GM18526 (cell line): ENCODE results near the gene CACYBP.

Source experiments
- POLR2A ChIP-seq: IDR thresholded peaks from 3 replicates; pipeline ENCODE4 v1.6.1; 2011; ENCODE audit not compliant: insufficient read length; ENCODE audit errors: extremely low read depth

The CACYBP gene

DNA sequence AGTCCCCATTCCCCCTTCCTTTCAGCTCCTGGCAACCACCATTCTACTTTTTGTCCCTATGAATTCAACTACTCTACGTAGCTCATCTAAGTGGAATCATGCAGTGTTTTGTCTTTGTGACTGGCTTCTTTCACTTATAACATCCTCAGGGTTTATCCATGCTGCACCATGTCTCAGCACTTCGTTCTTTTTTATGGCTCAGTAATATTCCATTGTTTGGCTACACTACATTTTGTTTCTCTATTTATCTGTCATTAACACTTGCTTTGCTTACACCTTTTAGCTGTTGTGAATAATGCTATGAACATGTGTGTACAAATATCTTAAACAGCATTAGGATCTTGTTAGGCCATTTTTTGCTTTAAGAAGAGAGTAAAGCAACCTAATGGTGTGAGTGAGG lies 25.0 kb downstream of the CACYBP start:
- TF ChIP-seq POLR2A, result no peak

DNA sequence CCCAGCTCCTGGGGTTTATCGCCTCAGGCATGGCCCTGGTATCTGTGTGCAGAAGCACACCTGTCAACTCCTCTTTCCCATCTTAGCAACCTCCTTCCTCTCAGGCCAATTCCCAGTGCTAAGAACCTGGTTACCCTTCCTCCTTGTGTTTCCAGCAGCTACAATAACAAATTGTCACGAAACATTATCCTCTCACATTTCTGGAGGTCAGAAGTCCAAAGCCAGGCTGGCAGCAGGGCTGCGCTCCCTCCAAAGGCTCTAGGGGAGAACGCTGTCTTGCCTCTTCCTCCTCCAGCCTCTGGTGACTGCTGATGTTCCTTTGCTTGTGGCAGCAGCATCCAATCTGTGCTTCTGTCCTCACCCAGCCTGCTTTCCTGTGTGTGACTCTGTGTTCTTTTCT lies 34.2 kb downstream of the CACYBP start:
- no peak for TF ChIP-seq POLR2A

DNA sequence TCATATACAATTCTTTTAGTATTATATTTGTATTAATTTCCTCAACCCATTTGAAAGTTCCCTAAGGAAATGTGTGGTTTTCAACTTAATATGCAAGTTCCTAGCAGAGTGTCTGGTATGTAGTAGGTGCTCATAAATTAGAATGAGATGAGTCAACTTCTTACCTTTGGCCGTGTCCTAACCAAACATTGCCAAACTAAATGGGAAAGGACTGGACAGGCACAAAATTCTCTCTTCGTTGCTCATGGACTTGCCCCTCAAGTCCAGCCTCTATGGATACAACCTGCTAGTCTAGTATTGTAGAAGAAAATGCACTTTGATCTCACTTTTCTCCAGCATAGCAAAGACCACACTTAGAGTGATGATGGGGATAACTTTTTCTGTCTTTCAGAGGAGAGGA lies 35.0 kb downstream of the CACYBP start:
- no peak for TF ChIP-seq POLR2A

DNA sequence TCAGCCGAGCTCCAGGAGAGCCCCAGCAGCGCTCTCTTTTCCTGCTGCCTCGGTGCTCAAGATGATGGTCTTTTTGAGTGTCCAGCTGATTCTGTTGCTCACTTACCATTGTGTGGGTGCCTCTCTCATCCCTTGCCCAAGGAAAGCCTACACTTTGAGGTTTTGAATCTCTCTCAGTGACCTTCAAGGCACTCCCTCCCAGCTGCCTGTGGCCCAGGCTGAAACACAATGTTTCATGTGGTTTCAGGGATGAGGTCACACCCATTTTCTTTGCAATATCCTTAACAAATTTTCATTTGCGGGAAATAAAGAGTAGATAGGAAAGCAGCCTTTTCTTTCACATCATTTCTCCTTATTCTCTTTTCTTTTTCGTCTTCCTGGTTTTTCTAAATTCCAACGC lies 36.1 kb downstream of the CACYBP start:
- no peak for TF ChIP-seq POLR2A

DNA sequence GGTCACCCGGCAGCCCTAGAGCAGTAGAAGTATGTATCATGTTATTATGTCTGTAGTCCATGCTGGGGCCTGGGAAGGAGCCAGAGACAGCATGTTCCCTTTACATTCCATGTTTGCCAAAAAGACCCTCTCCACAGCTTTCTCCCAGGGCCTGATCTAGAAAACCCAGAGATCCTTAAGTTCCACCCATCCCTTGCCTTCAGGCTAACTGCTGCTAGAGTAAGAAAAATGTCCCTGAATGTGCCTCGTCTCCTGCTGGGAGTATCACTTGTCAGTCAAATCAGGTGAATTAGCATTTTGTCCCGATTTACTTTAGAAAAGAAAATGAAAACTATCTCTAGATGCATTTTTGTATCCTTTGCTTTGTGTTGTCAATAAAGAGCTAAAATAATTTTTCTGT lies 36.7 kb downstream of the CACYBP start:
- TF ChIP-seq POLR2A, result no peak

DNA sequence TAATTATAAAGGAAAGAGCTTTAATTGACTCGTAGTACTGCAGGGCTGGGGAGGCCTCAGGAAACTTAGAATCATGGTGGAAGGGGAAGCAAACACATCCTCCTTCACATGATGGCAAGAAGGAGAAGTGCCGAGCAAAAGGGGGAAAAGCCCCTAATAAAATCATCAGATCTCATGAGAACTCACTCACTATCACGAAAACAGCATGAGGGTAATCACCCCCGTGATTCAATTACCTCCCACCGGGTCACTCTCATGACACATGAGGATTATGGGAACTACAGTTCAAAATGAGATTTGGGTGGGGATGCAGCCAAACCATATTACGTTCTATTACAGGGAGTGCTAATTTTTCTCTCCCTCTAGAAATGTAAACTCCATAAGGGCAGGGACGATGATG lies 37.7 kb downstream of the CACYBP start:
- no peak for TF ChIP-seq POLR2A

DNA sequence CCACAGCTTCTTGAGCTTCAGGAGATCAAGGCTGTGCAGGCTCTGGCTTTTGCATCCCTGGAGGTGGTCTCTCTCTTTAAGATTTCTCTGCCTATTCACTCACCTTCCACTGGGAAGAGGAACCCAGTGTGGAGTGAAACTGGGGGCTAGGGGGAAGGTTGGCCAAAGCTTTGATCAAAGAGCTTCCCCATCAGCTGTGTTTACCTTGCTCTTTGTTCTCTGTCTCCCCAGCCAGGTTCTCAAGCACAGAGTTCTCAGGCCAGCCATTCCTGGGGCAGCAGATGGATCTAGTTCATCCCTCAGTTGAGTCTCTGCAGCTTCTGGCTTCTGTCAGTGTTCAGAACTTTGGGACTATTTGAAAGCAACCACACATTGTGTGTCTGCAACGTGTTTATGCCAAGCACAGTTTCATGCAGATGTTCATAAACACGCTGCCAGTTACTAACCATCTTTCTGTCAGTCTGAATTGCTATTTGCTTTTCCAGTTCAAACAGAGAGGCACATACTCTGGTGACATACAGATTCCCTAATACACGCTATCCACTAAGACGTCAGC lies 40.7 kb downstream of the CACYBP start:
- TF ChIP-seq POLR2A, result no peak

DNA sequence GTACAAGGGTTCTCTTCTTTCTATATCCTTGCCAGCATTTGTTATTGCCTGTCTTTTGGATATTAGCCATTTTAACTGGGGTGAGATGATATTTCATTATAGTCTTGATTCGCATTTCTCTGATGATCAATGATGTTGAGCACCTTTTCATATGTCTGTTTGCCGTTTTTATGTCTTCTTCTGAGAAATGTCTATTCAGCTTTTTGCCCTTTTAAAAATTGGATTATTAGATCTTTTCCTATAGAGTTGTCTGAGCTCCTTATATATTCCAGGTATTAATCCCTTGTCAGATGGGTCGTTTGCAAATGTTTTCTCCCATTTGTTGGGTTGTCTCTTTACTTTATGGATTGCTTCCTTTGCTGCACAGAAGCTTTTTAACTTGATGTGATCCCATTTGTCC lies 42.9 kb downstream of the CACYBP start:
- no peak for TF ChIP-seq POLR2A

DNA sequence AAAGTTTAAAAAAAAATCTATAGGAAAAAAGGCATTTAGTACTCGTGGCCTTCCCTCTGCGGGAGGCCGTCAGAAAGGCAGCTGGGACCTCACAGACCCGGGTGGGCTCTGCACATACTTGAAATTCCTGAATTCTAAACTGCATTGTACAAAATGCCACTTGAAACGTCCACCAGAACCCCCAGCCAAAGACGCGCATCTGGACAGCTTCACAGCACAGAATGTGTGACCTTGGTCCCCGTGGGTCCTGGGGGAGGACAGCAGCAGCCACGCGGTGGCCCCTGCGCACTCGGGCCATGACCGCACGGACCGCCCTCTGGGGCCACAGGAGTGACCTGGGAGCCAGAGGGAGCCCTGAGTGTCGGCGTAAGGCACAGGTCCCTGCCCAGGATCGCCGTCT lies 44.1 kb downstream of the CACYBP start:
- no peak for TF ChIP-seq POLR2A

DNA sequence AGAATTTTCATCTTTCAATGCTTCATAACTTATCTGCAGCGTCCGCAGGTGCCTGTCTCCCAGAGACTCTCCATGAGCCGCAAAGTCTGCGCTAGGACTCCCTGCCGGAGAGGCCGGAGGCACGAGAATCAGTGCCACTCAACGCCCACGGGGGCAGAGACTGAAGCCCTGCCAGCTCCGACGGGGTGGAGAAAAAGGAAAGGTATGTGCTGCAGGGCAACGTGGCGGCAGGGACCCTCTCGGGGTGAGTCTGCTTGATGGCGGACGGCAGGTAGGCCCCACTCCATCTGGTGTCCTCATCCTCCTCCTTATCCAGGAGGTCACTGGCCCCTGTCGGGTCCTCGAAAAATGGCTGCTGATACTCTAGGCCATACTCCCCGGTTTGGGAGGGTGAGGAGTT lies 45.4 kb downstream of the CACYBP start:
- TF ChIP-seq POLR2A, result no peak

DNA sequence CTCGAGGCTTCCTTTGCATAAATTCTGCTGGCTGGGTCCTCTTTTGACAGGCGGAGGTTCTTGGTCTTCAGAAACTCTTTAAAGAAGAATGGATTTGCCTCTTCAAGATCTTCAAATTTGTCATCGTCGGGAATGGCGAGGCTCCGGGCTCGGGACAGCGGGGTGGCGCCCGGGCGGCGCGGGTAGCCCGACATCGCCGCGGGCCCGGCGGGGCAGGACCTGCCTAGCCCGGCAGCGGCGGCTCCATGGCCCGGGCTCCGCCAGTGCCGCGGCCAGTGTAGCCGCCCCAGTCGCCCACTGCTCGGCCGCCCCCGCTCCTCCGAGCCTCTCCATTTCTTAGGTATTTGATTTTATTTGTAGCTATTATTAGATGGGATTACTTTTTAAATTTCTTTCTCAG lies 45.8 kb downstream of the CACYBP start:
- no peak for TF ChIP-seq POLR2A

DNA sequence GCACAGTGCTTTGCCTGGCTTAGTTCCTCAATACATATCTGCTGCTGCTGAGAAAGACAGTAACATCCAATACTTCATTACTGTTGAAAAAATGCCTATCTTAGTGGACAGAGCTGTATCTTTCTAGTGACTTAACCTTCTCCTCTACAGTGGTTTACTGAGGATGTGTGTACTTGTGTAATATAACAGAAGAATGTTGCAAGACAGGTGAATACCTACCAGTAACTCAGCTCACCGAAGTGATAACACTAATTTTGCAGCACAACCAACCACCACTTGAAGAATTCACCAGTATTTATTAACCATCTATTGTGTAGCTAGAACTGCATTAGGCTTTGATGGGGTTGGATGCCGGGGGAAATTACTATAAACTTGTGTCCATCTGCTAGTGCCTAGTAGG lies 51.2 kb downstream of the CACYBP start:
- no peak for TF ChIP-seq POLR2A

DNA sequence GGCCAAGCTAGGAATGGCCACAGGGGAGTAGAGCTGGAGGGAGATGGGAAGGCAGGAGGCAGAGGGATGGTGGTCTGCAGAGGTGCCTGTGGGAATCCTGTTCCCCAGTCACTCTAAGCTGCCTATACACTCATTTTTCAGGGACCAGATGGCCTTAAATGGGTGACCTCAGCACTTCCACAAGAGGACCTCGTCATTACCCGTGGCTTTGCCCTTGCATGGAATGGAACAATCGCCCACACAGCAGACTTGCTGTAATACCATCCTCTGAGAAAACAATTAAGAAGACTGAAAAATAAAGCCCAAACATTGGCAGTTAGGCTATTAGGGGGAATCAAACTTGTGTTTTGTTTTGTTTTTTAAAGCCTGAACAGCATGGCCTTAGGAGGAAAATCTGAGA lies 55.0 kb downstream of the CACYBP start:
- no peak for TF ChIP-seq POLR2A
